HL-60 (cell line): ENCODE results near the gene MBNL1.
"Not testable (repeated sequence)": the region's sequence is repeated elsewhere in the genome, so short reads cannot be mapped to it uniquely, and the experiment has no call there.

Experiments
- CTCF ChIP-seq: IDR thresholded peaks from one replicate; pipeline ENCODE4 v1.5.1; 2011; ENCODE audit warnings: low read length, control low read depth, inconsistent platforms; ENCODE audit not compliant: insufficient read depth
- GABPA ChIP-seq: IDR thresholded peaks from 2 replicates; pipeline ENCODE4 v1.6.1; 2012; ENCODE audit warnings: low read depth
- REST ChIP-seq: IDR thresholded peaks from 2 replicates; pipeline ENCODE4 v1.6.1; 2012; ENCODE audit warnings: low read depth; ENCODE audit not compliant: insufficient replicate concordance

- TF ChIP-seq REST, CTCF, GABPA: not testable (repeated sequence)
Observed at GRCh38 chr3:152440243-152440642, 171.5 kb downstream of the MBNL1 start.
